NCI-H2029 treated with DMSO at 0.1 percent for 48 hours (cell line): ENCODE measurements around the gene HNMT.
A peak's percentile ranks its signal among the peaks of the same experiment; 100 is the strongest.
"Not testable (repeated sequence)": the region's sequence is repeated elsewhere in the genome, so short reads cannot be mapped to it uniquely, and the experiment has no call there.

Experiments
- DNase-seq: peaks from one replicate; lab custom pipeline; 2025; lab: John Stamatoyannopoulos, UW

The HNMT gene

GRCh38 chr2:137964066-137964858 is at the start of gene HNMT:
Gene HNMT, plus strand, starts transcription at chr2:137964473. Its CDS starts 19 bp downstream, at chr2:137964492.
- peak; percentile 68 for DNase-seq

GRCh38 chr2:137921105-137921880 is 43.0 kb upstream of the HNMT start:
- DNase-seq = no peak

- not testable (repeated sequence) for DNase-seq
Observed at GRCh38 chr2:137922171-137922570, 42.1 kb upstream of the HNMT start.

GRCh38 chr2:137924019-137924418 is 40.3 kb upstream of the HNMT start:
- no peak for DNase-seq

GRCh38 chr2:137925599-137925998 is 38.7 kb upstream of the HNMT start:
- no peak for DNase-seq

- no peak for DNase-seq
Observed at GRCh38 chr2:137927846-137928245, 36.4 kb upstream of the HNMT start.

- no peak for DNase-seq
Observed at GRCh38 chr2:137928547-137929518, 35.4 kb upstream of the HNMT start.

GRCh38 chr2:137929519-137929916 is 34.8 kb upstream of the HNMT start:
- no peak for DNase-seq

GRCh38 chr2:137930146-137930545 is 34.1 kb upstream of the HNMT start:
- DNase-seq = no peak

- DNase-seq = no peak
Observed at GRCh38 chr2:137935591-137935990, 28.7 kb upstream of the HNMT start.

GRCh38 chr2:137937246-137937645 is 27.0 kb upstream of the HNMT start:
- no peak for DNase-seq

- no peak for DNase-seq
Observed at GRCh38 chr2:137937778-137938177, 26.5 kb upstream of the HNMT start.

- peak; percentile 20 for DNase-seq
Observed at GRCh38 chr2:137938204-137938603, 26.1 kb upstream of the HNMT start.

GRCh38 chr2:137939026-137939425 is 25.2 kb upstream of the HNMT start:
- DNase-seq = no peak

- DNase-seq = no peak
Observed at GRCh38 chr2:137940154-137940553, 24.1 kb upstream of the HNMT start.

GRCh38 chr2:137942037-137942832 is 22.0 kb upstream of the HNMT start:
- DNase-seq = no peak

- DNase-seq = no peak
Observed at GRCh38 chr2:137942833-137943677, 21.2 kb upstream of the HNMT start.

- DNase-seq = no peak
Observed at GRCh38 chr2:137943678-137944347, 20.5 kb upstream of the HNMT start.

GRCh38 chr2:137944714-137945113 is 19.6 kb upstream of the HNMT start:
- no peak for DNase-seq

- DNase-seq = no peak
Observed at GRCh38 chr2:137945229-137945628, 19.0 kb upstream of the HNMT start.
